GM23338 (cell line): Measurements from ENCODE around the gene EIF3L. TPM values are rescaled to one million over a fixed set of nuclear protein-coding genes. Genes with fewer than 3 reads are reported as not detected.

ENCODE experiments used
- ATAC-seq: fragments of 200-7000 bp; cut with Tn5 transposase; 3 replicates; pipeline ENCODE4 v1.9.1; 2020
- DNase-seq: peaks from one replicate; pipeline ENCODE4 v3.0.0-alpha.2; 2015; ENCODE audit warnings: low spot score
- H2AFZ ChIP-seq: fragments of 200-600 bp; sonication (generic); 2 replicates; pipeline ENCODE4 v1.8.0; 2016; ENCODE audit warnings: antibody characterized with exemption, mild to moderate bottlenecking, moderate library complexity
- H3F3A ChIP-seq: fragments of 200-600 bp; sonication (generic); replicated peaks from 2 replicates; pipeline ENCODE4 v1.8.0; 2017; ENCODE audit warnings: antibody characterized with exemption, mixed run types, low read depth
- H3K27ac ChIP-seq: fragments of 200-600 bp; sonication (generic); 2 replicates; pipeline ENCODE4 v1.6.1; 2016; ENCODE audit warnings: low read depth
- H3K27me3 ChIP-seq: fragments of 200-600 bp; sonication (generic); 2 replicates; pipeline ENCODE4 v1.8.0; 2016; ENCODE audit warnings: mild to moderate bottlenecking, mixed run types, moderate library complexity; ENCODE audit not compliant: insufficient read depth
- H3K36me3 ChIP-seq: fragments of 200-600 bp; sonication (generic); 2 replicates; pipeline ENCODE4 v1.8.0; 2016; ENCODE audit warnings: mild to moderate bottlenecking; ENCODE audit not compliant: insufficient read depth
- H3K4me1 ChIP-seq: fragments of 200-600 bp; sonication (generic); 2 replicates; pipeline ENCODE4 v1.8.0; 2016; ENCODE audit warnings: mild to moderate bottlenecking, moderate library complexity; ENCODE audit not compliant: insufficient read depth
- H3K4me2 ChIP-seq: fragments of 200-600 bp; sonication (generic); 2 replicates; pipeline ENCODE4 v1.7.1; 2017; ENCODE audit warnings: mixed run types
- H3K4me3 ChIP-seq: fragments of 200-600 bp; sonication (generic); 2 replicates; pipeline ENCODE4 v1.6.1; 2016; ENCODE audit warnings: mixed run types
- H3K79me2 ChIP-seq: fragments of 200-600 bp; sonication (generic); replicated peaks from 2 replicates; pipeline ENCODE4 v1.8.0; 2017; ENCODE audit warnings: mild to moderate bottlenecking; ENCODE audit not compliant: insufficient read depth
- H3K9me2 ChIP-seq: fragments of 200-600 bp; sonication (generic); 2 replicates; pipeline ENCODE4 v1.8.0; 2017; ENCODE audit not compliant: insufficient read depth
- H4K20me1 ChIP-seq: fragments of 200-600 bp; sonication (generic); replicated peaks from 2 replicates; pipeline ENCODE4 v1.8.0; 2017; ENCODE audit warnings: mild to moderate bottlenecking; ENCODE audit not compliant: insufficient read depth
- H3K27ac Mint-ChIP-seq: 2 replicates; pipeline ENCODE4 v1.8.0; 2020; ENCODE audit warnings: inconsistent platforms, mild to moderate bottlenecking, moderate library complexity, mixed read lengths
- H3K27me3 Mint-ChIP-seq: 3 replicates; pipeline ENCODE4 v1.8.0; 2022; ENCODE audit warnings: low read depth, mild to moderate bottlenecking, moderate library complexity, mixed read lengths, inconsistent platforms; ENCODE audit not compliant: insufficient read depth, poor library complexity
- H3K36me3 Mint-ChIP-seq: 3 replicates; pipeline ENCODE4 v1.8.0; 2021; ENCODE audit warnings: low read depth, mild to moderate bottlenecking, inconsistent platforms, moderate library complexity, mixed read lengths
- H3K4me1 Mint-ChIP-seq: 3 replicates; pipeline ENCODE4 v1.8.0; 2020; ENCODE audit warnings: mild to moderate bottlenecking, inconsistent platforms, mixed read lengths
- H3K4me3 Mint-ChIP-seq: 3 replicates; pipeline ENCODE4 v1.8.0; 2021; ENCODE audit warnings: moderate library complexity, mild to moderate bottlenecking, inconsistent platforms, mixed read lengths
- H3K9me3 Mint-ChIP-seq: 3 replicates; pipeline ENCODE4 v1.8.0; 2020; ENCODE audit warnings: moderate library complexity, mild to moderate bottlenecking, inconsistent platforms, mixed read lengths
- CREB1 ChIP-seq: fragments of 250-450 bp; sonication (Bioruptor Pico); IDR thresholded peaks from 2 replicates; pipeline ENCODE4 v1.5.0; 2020; ENCODE audit warnings: low read depth, mild to moderate bottlenecking, moderate library complexity
- CTCF ChIP-seq, 2 experiments: fragments of 200-600 bp in 1 of 2; sonication (generic) in 1 of 2; conservative IDR thresholded peaks; 2 replicates each; pipeline versions ENCODE4 v1.5.1 to v1.6.1; 2016 to 2017; ENCODE audit warnings: antibody characterized with exemption in 2 of 2, low read depth in 2 of 2, mild to moderate bottlenecking in 2 of 2, moderate library complexity in 1 of 2
- ETS1 ChIP-seq: IDR thresholded peaks from 2 replicates; pipeline ENCODE4 v1.6.1; 2016; ENCODE audit warnings: antibody characterized with exemption
- EZH2 ChIP-seq: fragments of 200-600 bp; sonication (generic); IDR thresholded peaks from one replicate; pipeline ENCODE4 v1.8.0; 2017; ENCODE audit warnings: antibody characterized with exemption, mild to moderate bottlenecking, low read depth; ENCODE audit not compliant: unreplicated experiment
- EZH2phosphoT487 ChIP-seq: fragments of 200-600 bp; sonication (generic); IDR thresholded peaks from one replicate; pipeline ENCODE4 v1.8.1; 2018; ENCODE audit warnings: antibody characterized with exemption; ENCODE audit not compliant: unreplicated experiment
- JUNB ChIP-seq: IDR thresholded peaks from one replicate; pipeline ENCODE4 v1.6.1; 2016; ENCODE audit warnings: antibody characterized with exemption; ENCODE audit not compliant: unreplicated experiment
- NANOG ChIP-seq: IDR thresholded peaks from 2 replicates; pipeline ENCODE4 v1.6.1; 2016; ENCODE audit warnings: antibody characterized with exemption, borderline replicate concordance
- POLR2AphosphoS5 ChIP-seq: IDR thresholded peaks from 2 replicates; pipeline ENCODE4 v1.6.1; 2016; ENCODE audit warnings: antibody characterized with exemption, low read depth
- REST ChIP-seq: IDR thresholded peaks from one replicate; pipeline ENCODE4 v1.6.1; 2018; ENCODE audit warnings: antibody characterized with exemption; ENCODE audit not compliant: unreplicated experiment
- STAT1 ChIP-seq: IDR thresholded peaks from one replicate; pipeline ENCODE4 v1.6.1; 2016; ENCODE audit warnings: antibody characterized with exemption; ENCODE audit not compliant: unreplicated experiment
- ZNF114 ChIP-seq: fragments of 250-450 bp; sonication (Bioruptor Pico); IDR thresholded peaks from 2 replicates; pipeline ENCODE4 v1.5.0; 2020; ENCODE audit warnings: mild to moderate bottlenecking, moderate library complexity
- ZNF331 ChIP-seq: fragments of 250-450 bp; sonication (Bioruptor Pico); IDR thresholded peaks from 2 replicates; pipeline ENCODE4 v1.5.0; 2020; ENCODE audit warnings: low read depth, mild to moderate bottlenecking, moderate library complexity
- polyA plus RNA-seq: library from polyadenylated mRNA; unstranded; fragments of >200 nt; fragmentation: Nextera tagmentation; extraction: Ambion mirVana; gene quantifications from 2 replicates; pipeline ENCODE4 v1.2.1, GENCODE V29; 2016
- total RNA-seq: library from RNA; depleted of rRNA; stranded (reverse); fragments of >200 nt; shearing (Covaris generic); gene quantifications from 2 replicates; pipeline ENCODE4 v1.2.3, GENCODE V29; 2014

Gene EIF3L
- total and polyA plus RNA-seq, 2 experiments from 2014 or later = 430 to 459 TPM

- H4K20me1 ChIP-seq = no peaks in the 10 kb centered on the region; the same call in 1 of the 2 replicates
- H3K4me3 ChIP-seq = no peak overlapping the region
- no peak for DNase-seq
- no peaks in the 10 kb centered on the region for H3K79me2 ChIP-seq
- Mint-ChIP-seq H3K4me3 (no peak overlapping the region), H3K27me3 (peaks cover 10% of the 10 kb centered on the region), H3K9me3 (no peaks in the 10 kb centered on the region; the same call in 2 of the 3 replicates), H3K4me1 (peaks cover 48% of the 10 kb centered on the region), H3K27ac (no peak overlapping the region), H3K36me3 (peaks cover 3% of the 10 kb centered on the region; the same call in 2 of the 3 replicates)
- no peaks in the 10 kb centered on the region for H3K36me3 ChIP-seq
- peaks cover 15% of the 10 kb centered on the region for H3F3A ChIP-seq
- H3K9me2 ChIP-seq = no peaks in the 10 kb centered on the region
- peaks cover 44% of the 10 kb centered on the region for H3K4me1 ChIP-seq
- no peaks in the 10 kb centered on the region for H3K27me3 ChIP-seq
- TF ChIP-seq ZNF114 (CRISPR knock-in tag) (no peak), CTCF (conservative IDR thresholded peaks at IDR 0.05; ENCODE audit: low read depth in 2 of 2) (no peak), POLR2AphosphoS5 (no peak), CREB1 (CRISPR knock-in tag) (no peak), ZNF331 (CRISPR knock-in tag) (no peak), NANOG (no peak), EZH2 (no peak), REST (no peak), EZH2phosphoT487 (no peak), STAT1 (no peak), JUNB (no peak), ETS1 (no peak)
- H3K27ac ChIP-seq = peak overlapping the region; percentile 94
- no peak overlapping the region; the same call in 1 of the 2 replicates for H2AFZ ChIP-seq
- ATAC-seq = no peak
- H3K4me2 ChIP-seq = no peak overlapping the region
These were observed 48.6 kb downstream of the EIF3L start for GRCh38 chr22:37897807-37898206.
